LHCN-M2 (cell line): Measurements from ENCODE around the gene SSRP1. TPM values are rescaled to one million over a fixed set of nuclear protein-coding genes. Genes with fewer than 3 reads are reported as not detected.
"Not testable (repeated sequence)": the region's sequence is repeated elsewhere in the genome, so short reads cannot be mapped to it uniquely, and the experiment has no call there.

Source experiments
- DNase-seq: peaks from one replicate; pipeline ENCODE4 v3.0.0-alpha.2; 2012; ENCODE audit warnings: low read depth
- total RNA-seq: library from RNA; depleted of rRNA; stranded (reverse); fragments of >200 nt; gene quantifications from 2 replicates; pipeline ENCODE4 v1.2.3, GENCODE V29; 2014

Gene SSRP1
- total RNA-seq, 1 experiment from 2014 or later, result 169 TPM

DNA sequence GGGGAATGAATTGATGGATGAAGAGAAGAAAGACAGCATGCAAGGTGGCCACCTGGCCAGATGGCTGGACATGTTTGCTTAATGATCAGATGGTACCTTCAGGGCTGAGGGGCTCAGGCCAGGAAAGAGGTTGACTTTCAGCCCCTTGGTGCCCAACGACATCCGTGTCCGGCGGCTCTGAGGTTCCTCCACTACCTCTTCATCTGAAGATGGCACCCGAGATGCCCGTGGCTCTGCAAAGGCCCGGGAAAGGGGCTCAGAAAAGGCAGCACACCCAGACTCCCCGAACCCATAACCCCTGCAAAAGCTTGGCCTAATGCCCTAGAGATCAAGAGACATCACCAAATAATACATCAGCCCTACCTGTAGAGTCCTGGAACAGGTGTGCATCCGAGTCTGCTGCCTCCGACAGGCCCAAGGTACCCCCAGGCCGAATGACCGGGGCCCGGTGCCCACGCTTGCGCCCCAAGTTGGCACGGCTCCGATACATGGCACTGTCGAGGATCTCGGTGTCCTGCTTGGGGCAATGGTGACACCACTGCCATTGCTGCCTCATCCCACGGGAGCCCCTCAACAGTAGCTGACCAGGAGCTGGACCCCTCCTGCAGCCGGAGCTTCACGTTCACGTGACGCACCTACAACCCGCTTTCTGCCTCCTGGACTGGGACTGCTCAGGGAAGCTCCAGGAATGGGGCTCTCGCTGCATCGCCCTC, 33.8 kb downstream of the SSRP1 start:
- DNase-seq, result no peak

DNA sequence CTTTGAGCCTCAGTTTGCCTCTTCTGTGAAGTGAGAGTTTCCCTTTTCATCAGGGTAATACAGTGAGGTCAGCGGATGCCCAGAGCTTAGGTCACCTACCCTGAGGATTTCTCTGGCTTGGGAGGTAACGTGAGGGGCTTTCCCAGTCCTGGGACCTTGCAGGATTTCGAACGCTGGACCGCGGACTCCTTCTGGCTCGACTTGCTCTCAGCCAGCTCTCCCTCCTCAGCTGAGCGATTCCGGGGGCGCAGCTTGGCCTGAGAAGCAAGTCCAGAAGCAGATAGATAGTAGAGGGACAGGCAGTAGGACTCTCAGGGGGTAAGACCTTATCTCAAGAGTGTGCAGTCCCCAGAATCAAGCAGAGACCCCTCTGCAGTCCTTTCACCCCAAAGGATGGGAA, 34.9 kb downstream of the SSRP1 start:
- no peak for DNase-seq

DNA sequence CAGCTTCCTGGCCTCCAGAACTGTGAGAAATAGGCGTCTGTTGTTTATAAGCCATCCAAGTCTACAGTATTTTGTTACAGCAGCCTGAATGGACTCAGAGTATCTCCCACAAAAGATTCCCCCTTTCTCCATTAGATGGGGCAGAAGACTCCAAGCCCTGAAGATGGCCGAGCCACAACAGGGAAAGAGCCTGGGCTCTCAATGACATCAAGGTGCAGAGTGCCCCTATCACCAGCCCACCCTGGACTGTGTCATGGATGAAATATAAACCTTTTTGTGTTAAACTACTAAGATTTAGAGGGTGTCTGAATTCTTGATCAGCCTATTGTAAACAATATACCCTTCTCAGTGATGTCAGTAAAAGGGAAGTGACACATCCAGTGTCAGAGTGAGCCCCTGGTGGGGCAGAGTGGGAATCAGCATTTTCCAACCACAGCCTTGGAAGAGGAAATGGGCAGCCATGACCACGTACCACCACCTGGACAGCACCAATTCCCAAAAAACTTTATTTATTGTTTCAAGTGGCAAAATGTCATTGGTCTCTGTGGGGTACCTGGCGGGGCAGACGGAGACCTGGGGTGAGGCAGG, 36.4 kb downstream of the SSRP1 start:
- no peak for DNase-seq

DNA sequence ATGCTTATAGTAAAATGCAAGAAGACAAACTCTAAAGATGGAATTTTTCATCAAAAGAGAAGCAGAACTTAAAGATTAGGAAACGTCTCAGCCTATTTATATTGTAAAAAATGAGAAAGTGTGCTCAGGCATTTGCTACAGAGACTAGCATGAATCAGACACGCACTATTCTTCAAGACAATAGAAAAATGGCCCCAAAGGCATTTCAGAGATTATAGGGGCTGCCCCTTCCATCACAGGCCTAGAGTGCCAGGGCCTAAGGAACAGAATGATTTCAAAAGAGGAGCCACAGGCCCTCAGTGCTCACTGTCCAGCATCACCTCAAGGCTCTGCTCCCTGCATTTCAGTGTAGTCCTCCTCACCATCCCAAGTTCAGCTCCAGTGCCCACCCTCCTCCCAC, 38.5 kb downstream of the SSRP1 start:
- no peak for DNase-seq

- DNase-seq, result not testable (repeated sequence)
These were observed 39.5 kb downstream of the SSRP1 start for GRCh38 chr11:57296205-57296604.

GRCh38 chr11:57294225-57295131, 41.2 kb downstream of the SSRP1 start:
- peak; percentile 77 for DNase-seq

DNA sequence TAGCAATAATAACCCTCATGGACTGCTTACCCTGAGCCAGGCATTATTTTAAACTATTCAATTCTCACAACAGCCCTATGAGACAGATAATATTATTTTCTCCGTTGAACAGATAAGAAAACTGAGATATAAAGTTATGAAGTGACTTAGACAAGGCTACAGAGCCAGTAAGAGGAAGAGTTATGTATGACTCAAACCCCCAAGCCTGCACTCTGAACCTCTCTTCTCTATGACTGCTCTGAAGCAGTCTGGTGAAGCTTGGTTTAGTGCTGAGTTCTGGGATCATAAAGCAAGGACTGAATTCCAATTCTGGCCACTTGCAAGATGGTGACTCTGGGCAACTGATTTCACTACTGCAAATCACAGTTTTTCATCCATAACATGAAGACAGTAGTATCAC, 45.4 kb downstream of the SSRP1 start:
- peak; percentile 70 for DNase-seq

- DNase-seq, result peak; percentile 91
These were observed 46.7 kb downstream of the SSRP1 start for GRCh38 chr11:57288771-57289579.

GRCh38 chr11:57287884-57288283, 47.8 kb downstream of the SSRP1 start:
- no peak for DNase-seq

DNA sequence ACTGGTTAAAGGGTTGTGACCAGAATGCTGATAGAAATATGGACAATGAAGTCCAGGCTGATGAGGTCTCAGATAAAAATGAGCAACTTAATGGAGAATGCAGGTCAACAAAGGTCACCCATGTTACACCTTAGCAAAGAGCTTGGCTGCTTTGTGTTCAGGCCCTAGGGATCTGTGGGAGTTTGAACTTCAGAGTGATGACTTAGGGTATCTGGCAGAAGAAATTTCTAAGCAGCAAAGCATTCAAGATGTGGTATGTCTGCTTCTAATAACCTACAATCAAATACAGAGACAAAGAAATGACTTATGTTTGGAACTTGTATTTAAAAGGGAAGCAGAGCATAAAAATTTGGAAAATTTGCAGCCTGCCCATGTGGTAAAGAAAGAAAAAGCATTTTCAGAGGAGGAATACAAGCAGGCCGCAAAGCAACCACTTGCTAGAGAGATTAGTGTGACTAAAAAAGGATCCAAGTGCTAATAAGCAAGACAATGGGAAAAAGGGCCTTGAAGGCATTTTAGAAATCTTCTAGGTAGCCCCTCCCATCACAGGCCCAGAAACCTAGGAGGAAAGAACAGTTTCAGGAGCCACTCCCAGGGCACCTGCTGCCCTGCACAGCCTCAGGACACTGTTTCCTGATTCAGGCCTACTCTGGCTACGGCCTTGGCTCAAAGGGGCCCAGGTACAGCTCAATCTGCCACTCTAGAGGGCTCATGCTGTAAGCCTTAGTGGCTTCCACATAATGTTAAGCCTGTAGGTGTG, 52.3 kb downstream of the SSRP1 start:
- DNase-seq, result no peak

DNA sequence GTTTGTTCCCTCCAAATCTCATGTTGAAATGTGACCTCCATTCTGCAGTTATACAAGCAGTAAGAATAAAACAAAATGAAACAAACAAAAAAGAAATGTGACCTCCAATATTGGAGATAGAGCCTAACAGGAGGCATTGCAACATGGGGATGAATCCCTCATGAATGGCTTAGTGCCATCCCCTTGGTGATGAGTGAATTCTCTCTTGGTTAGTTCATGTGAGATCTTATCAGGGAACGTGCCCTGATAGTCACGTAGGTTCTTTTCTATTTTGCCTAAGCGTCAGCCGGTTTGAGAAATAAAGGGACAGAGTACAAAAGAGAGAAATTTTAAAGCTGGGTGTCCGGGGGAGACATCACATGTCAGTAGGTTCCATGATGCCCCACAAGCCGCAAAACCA, 54.1 kb downstream of the SSRP1 start:
- DNase-seq, result not testable (repeated sequence)

DNA sequence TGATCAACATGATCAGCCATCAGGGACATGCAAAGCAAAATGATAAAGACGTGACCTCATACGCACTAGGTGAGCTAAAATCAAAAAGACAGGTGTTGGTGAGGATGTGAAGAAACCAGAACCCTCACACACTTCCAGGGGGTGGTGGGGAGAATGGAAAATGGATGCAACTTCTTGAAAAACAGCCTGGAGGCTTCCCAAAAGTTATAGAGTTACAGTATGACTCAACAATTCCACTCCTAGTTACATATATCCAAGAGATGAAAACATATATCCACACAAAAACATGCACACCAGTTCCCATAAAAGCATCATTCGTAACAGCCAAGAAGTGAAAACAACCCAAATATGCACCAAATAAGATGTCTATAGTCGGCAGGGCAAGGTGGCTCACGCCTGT, 56.6 kb downstream of the SSRP1 start:
- DNase-seq, result no peak

GRCh38 chr11:57278721-57279095, 57.0 kb downstream of the SSRP1 start:
- DNase-seq, result no peak

- DNase-seq, result peak; percentile 81
These were observed 57.6 kb downstream of the SSRP1 start for GRCh38 chr11:57277845-57278720.

DNA sequence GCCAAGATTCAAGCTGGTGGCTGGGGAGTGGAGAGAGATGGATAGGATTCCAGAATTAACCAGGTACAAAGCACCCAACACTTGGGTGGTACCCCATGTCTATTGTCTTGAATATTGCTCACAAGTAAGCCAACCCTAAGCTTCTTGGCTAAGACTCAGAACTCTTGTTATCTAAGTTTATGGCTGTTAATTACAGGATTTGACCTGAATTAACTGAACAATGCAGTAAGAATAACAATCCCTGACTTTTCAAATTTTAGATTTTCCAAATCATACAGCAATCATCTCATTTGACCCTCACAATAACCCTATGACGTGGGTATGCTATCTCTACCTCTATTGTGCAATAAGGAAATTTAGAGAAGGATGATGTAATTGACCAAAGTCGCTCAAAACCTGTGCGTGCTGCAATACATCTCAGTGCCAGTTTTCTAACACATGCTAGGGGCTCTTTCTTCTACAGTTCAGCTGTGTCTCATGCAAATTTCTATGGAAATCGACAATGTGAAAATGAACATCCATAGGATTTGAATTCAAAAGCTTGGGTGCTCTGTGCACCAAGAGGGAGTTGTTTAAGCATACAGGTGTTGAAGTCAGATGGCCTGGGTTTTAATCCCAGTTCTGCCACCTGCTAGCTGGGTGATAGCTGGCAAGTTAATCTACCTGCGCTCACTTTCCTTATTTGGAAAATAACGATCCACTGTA, 58.6 kb downstream of the SSRP1 start:
- DNase-seq, result no peak

- no peak for DNase-seq
These were observed 59.3 kb downstream of the SSRP1 start for GRCh38 chr11:57276169-57276970.
